ENCODE measurements around the gene CLPSL2. TPM values are rescaled to one million over a fixed set of nuclear protein-coding genes. Genes with fewer than 3 reads are reported as not detected.
"Not testable (repeated sequence)": the region's sequence is repeated elsewhere in the genome, so short reads cannot be mapped to it uniquely, and the experiment has no call there.

Gene CLPSL2
- total RNA-seq, 1 experiment from 2014 or later: 3.4 TPM

- no peak for TF ChIP-seq ARID4B (CRISPR knock-in tag; IDR thresholded peaks at IDR 0.05; ENCODE audit: borderline replicate concordance)
Measured at GRCh38 chr6:35733633-35734032, 42.8 kb upstream of the CLPSL2 start (continued).

DNA sequence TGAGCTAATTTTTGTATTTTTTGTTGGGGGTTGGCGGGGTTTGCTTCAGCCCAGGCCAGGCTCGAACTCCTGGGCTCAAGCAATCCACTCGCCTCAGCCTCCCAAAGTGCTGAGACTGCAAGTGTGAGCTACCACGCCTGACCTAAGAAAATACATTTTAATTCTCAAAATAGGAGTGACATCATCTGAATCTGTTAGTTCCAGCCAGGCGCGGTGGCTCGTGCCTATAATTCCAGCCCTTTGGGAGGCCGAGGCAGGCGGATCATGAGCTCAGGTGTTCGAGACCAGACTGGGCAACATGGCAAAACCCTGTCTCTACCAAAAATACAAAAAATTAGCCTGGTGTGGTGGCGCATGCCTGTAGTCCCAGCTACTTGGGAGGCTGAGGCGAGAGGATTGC, 42.1 kb upstream of the CLPSL2 start:
- Mint-ChIP-seq H3K4me1 (peaks cover 61% of the 10 kb centered on the region), H3K27me3 (ENCODE audit: low read depth) (peaks cover 12% of the 10 kb centered on the region)
- CTCF ChIA-PET: interaction anchor here (1.2 to 3.1 kb wide), 4 partner anchors 23 to 212 kb away, joined by 4 to 20 read pairs (median 4); no protein-coding TSS in a partner anchor
- H3K27ac Mint-ChIP-seq; H3K4me3 Mint-ChIP-seq; H3K36me3 Mint-ChIP-seq; H3K9me3 Mint-ChIP-seq; DNase-seq (ENCODE audit: low spot score); POLR2A ChIA-PET; ATAC-seq: not testable (repeated sequence)

DNA sequence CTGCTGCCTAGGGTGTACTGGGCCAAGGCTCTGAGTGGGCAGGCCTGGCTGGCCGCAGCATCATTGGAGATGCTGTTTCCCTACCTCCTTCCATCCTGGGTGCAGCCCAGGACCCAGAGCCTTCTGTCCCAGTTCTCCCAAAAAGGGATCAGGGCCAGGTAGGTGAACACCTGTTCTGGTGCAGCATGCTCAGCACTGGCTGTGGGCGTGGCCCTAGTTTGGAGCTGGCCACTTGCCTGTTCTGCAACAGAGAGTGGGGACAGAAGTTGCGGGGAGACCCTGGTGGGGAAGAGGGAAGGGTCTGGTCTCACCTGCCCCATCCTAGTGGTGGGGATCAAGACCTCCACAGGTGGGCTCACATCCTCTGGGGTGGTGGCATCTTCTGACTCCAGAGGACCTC, 40.9 kb upstream of the CLPSL2 start:
- POLR2A ChIA-PET: no interaction called here
- Mint-ChIP-seq H3K4me1 (peaks cover 67% of the 10 kb centered on the region), H3K27ac (no peak overlapping the region), H3K36me3 (no peaks in the 10 kb centered on the region), H3K27me3 (ENCODE audit: low read depth) (peaks cover 7% of the 10 kb centered on the region), H3K9me3 (no peaks in the 10 kb centered on the region), H3K4me3 (no peak overlapping the region)
- CTCF ChIA-PET: interaction anchor here (1.3 to 5.6 kb wide), 15 partner anchors 18 to 219 kb away, joined by 3 to 86 read pairs (median 11); no protein-coding TSS in a partner anchor
- DNase-seq (ENCODE audit: low spot score) (no peak), ATAC-seq (no peak)
- TF ChIP-seq MLX (CRISPR knock-in tag; IDR thresholded peaks at IDR 0.05) (no peak), CREB1 (CRISPR knock-in tag; IDR thresholded peaks at IDR 0.05) (no peak), ZNF219 (CRISPR knock-in tag; IDR thresholded peaks at IDR 0.05; ENCODE audit: borderline replicate concordance) (no peak), MAX (CRISPR knock-in tag; IDR thresholded peaks at IDR 0.05) (no peak), JUN (CRISPR knock-in tag; IDR thresholded peaks at IDR 0.05) (no peak), TEAD1 (CRISPR knock-in tag; IDR thresholded peaks at IDR 0.05) (no peak), NFYB (CRISPR knock-in tag; conservative IDR thresholded peaks at IDR 0.05; ENCODE audit: low read depth) (no peak), ZNF532 (CRISPR knock-in tag; IDR thresholded peaks at IDR 0.05; ENCODE audit: borderline replicate concordance) (no peak), ZNF416 (CRISPR knock-in tag; IDR thresholded peaks at IDR 0.05) (no peak), ATF2 (CRISPR knock-in tag; IDR thresholded peaks at IDR 0.05; ENCODE audit: borderline replicate concordance, low read depth) (no peak), FOXP1 (CRISPR knock-in tag; IDR thresholded peaks at IDR 0.05; ENCODE audit: borderline replicate concordance) (no peak), SOX15 (CRISPR knock-in tag; IDR thresholded peaks at IDR 0.05) (no peak), TP53 (CRISPR knock-in tag; IDR thresholded peaks at IDR 0.05) (no peak), ZNF425 (CRISPR knock-in tag; conservative IDR thresholded peaks at IDR 0.05) (no peak), SP1 (CRISPR knock-in tag; conservative IDR thresholded peaks at IDR 0.05) (no peak)
- TF ChIP-seq, protein P1, sequence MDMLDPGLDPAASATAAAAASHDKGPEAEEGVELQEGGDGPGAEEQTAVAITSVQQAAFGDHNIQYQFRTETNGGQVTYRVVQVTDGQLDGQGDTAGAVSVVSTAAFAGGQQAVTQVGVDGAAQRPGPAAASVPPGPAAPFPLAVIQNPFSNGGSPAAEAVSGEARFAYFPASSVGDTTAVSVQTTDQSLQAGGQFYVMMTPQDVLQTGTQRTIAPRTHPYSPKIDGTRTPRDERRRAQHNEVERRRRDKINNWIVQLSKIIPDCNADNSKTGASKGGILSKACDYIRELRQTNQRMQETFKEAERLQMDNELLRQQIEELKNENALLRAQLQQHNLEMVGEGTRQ (CRISPR knock-in tag; IDR thresholded peaks at IDR 0.05): no peak
- TF ChIP-seq, protein P2, sequence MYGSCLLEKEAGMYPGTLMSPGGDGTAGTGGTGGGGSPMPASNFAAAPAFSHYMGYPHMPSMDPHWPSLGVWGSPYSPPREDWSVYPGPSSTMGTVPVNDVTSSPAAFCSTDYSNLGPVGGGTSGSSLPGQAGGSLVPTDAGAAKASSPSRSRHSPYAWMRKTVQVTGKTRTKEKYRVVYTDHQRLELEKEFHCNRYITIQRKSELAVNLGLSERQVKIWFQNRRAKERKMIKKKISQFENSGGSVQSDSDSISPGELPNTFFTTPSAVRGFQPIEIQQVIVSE (CRISPR knock-in tag; IDR thresholded peaks at IDR 0.05; ENCODE audit: borderline replicate concordance): no peak
